Vagina (tissue), 2 donors: ENCODE results near the gene IL32.

Experiments
- POLR2A ChIP-seq, 2 donors: fragments of 450-650 bp; IDR thresholded peaks; one replicate each; pipeline ENCODE4 v1.6.1; 2017; ENCODE audit warnings: antibody characterized with exemption in 2 of 2, mild to moderate bottlenecking in 2 of 2, moderate library complexity in 2 of 2
- POLR2AphosphoS5 ChIP-seq, 2 donors: sonication (generic); formaldehyde crosslinking; IDR thresholded peaks; one replicate each; pipeline ENCODE4 v1.9.0; 2017; ENCODE audit warnings: antibody characterized with exemption in 2 of 2, mild to moderate bottlenecking in 2 of 2, low read depth in 1 of 2; ENCODE audit not compliant: insufficient read depth in 1 of 2
- TF ChIP-seq, protein P1 (sequence below), 3 experiments: fragments of 450-650 bp in 2 of 3; fragments of 200-600 bp in 1 of 3; sonication (generic) in 1 of 3; IDR thresholded peaks; one replicate each; pipeline ENCODE4 v1.5.1; 2017 to 2019; ENCODE audit warnings: antibody characterized with exemption in 3 of 3, mild to moderate bottlenecking in 2 of 3, moderate library complexity in 2 of 3

DNA sequence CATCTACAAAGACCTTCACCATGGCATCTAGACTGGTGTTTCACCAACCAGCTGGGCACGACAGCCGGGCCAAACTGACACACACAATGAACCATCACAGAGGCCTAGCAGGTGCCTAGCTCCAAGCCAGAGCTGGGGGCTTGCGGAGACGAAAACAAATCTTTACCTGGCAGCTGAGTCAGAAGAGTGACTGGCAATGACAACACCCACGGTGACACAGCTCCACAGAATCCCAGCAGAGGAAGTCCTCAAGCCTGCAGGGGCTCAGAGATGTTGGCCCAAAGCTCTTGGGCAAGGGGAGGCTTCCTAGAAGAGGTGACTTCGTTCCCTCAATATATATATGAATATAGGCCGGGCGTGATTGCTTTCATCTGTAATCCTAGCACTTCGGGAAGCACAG lies 13.9 kb upstream of the IL32 start:
- TF ChIP-seq POLR2AphosphoS5 (IDR thresholded peaks at IDR 0.05; ENCODE audit: insufficient read depth in 1 of 2, low read depth in 1 of 2) (no peak), POLR2A (IDR thresholded peaks at IDR 0.05) (no peak)
- TF ChIP-seq, protein P1, sequence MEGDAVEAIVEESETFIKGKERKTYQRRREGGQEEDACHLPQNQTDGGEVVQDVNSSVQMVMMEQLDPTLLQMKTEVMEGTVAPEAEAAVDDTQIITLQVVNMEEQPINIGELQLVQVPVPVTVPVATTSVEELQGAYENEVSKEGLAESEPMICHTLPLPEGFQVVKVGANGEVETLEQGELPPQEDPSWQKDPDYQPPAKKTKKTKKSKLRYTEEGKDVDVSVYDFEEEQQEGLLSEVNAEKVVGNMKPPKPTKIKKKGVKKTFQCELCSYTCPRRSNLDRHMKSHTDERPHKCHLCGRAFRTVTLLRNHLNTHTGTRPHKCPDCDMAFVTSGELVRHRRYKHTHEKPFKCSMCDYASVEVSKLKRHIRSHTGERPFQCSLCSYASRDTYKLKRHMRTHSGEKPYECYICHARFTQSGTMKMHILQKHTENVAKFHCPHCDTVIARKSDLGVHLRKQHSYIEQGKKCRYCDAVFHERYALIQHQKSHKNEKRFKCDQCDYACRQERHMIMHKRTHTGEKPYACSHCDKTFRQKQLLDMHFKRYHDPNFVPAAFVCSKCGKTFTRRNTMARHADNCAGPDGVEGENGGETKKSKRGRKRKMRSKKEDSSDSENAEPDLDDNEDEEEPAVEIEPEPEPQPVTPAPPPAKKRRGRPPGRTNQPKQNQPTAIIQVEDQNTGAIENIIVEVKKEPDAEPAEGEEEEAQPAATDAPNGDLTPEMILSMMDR (IDR thresholded peaks at IDR 0.05) = no peak
